Measurements from ENCODE around the gene LMF1. TPM values are rescaled to one million over a fixed set of nuclear protein-coding genes. Genes with fewer than 3 reads are reported as not detected.

Gene LMF1
- polyA plus RNA-seq, 1 donor from 2014 or later = 16.2 TPM

- Histone ChIP-seq H3K9ac (ENCODE audit: low read length) (no peak overlapping the region), H3K27me3 (ENCODE audit: insufficient read depth, low read depth, low read length) (no peaks in the 10 kb centered on the region), H3K4me2 (ENCODE audit: low read length) (no peak overlapping the region), H3F3A (ENCODE audit: insufficient read depth, low read length, poor library complexity, severe bottlenecking) (no peaks in the 10 kb centered on the region), H2AFZ (ENCODE audit: low read depth, low read length) (no peak overlapping the region), H3K27ac (ENCODE audit: low read length) (no peak overlapping the region), H3K36me3 (ENCODE audit: insufficient read depth, low read length) (no peaks in the 10 kb centered on the region), H3K79me2 (replicated peaks; ENCODE audit: insufficient read depth, low read length) (no peaks in the 10 kb centered on the region), H3K4me3 (ENCODE audit: low read length) (no peak overlapping the region), H3K9me2 (ENCODE audit: insufficient read depth, low read length) (no peaks in the 10 kb centered on the region), H3K9me3 (ENCODE audit: low read length) (no peaks in the 10 kb centered on the region), H4K20me1 (ENCODE audit: insufficient read depth) (no peaks in the 10 kb centered on the region)
- no peak for TF ChIP-seq MXI1 (conservative IDR thresholded peaks at IDR 0.05; ENCODE audit: poor library complexity, severe bottlenecking)
- no peak for TF ChIP-seq EP300 (conservative IDR thresholded peaks at IDR 0.05; ENCODE audit: poor library complexity, severe bottlenecking)
- no peak for TF ChIP-seq POLR2AphosphoS5 (IDR thresholded peaks at IDR 0.05)
- TF ChIP-seq TAF1 (IDR thresholded peaks at IDR 0.05; ENCODE audit: low read depth) = no peak
- no peak for TF ChIP-seq SMC3 (conservative IDR thresholded peaks at IDR 0.05; ENCODE audit: poor library complexity)
- no peak for TF ChIP-seq CTCF (IDR thresholded peaks at IDR 0.05; ENCODE audit: poor library complexity, severe bottlenecking)
- TF ChIP-seq RAD21 (conservative IDR thresholded peaks at IDR 0.05) = no peak
- TF ChIP-seq EZH2 (IDR thresholded peaks at IDR 0.05; ENCODE audit: borderline replicate concordance, insufficient read depth, low read length, poor library complexity, severe bottlenecking) = no peak
- TF ChIP-seq REST (IDR thresholded peaks at IDR 0.05; ENCODE audit: borderline replicate concordance) = no peak
These were observed 129.2 kb downstream of the LMF1 start for GRCh38 chr16:841455-842060.

GRCh38 chr16:840561-841454 is 130.0 kb downstream of the LMF1 start:
- Histone ChIP-seq H3K9ac (ENCODE audit: low read length) (no peak overlapping the region), H3K79me2 (replicated peaks; ENCODE audit: insufficient read depth, low read length) (no peaks in the 10 kb centered on the region), H3K9me2 (ENCODE audit: insufficient read depth, low read length) (no peaks in the 10 kb centered on the region), H3K27ac (ENCODE audit: low read length) (no peak overlapping the region), H3K36me3 (ENCODE audit: insufficient read depth, low read length) (no peaks in the 10 kb centered on the region), H3F3A (ENCODE audit: insufficient read depth, low read length, poor library complexity, severe bottlenecking) (no peaks in the 10 kb centered on the region), H3K9me3 (ENCODE audit: low read length) (peaks cover 6% of the 10 kb centered on the region), H3K4me2 (ENCODE audit: low read length) (no peak overlapping the region), H4K20me1 (ENCODE audit: insufficient read depth) (no peaks in the 10 kb centered on the region), H2AFZ (ENCODE audit: low read depth, low read length) (no peak overlapping the region), H3K4me3 (ENCODE audit: low read length) (no peak overlapping the region), H3K27me3 (ENCODE audit: insufficient read depth, low read depth, low read length) (no peaks in the 10 kb centered on the region)
- no peak for TF ChIP-seq POLR2AphosphoS5 (IDR thresholded peaks at IDR 0.05)
- TF ChIP-seq SMC3 (conservative IDR thresholded peaks at IDR 0.05; ENCODE audit: poor library complexity) = no peak
- no peak for TF ChIP-seq CTCF (IDR thresholded peaks at IDR 0.05; ENCODE audit: poor library complexity, severe bottlenecking)
- no peak for TF ChIP-seq EZH2 (IDR thresholded peaks at IDR 0.05; ENCODE audit: borderline replicate concordance, insufficient read depth, low read length, poor library complexity, severe bottlenecking)
- no peak for TF ChIP-seq EP300 (conservative IDR thresholded peaks at IDR 0.05; ENCODE audit: poor library complexity, severe bottlenecking)
- no peak for TF ChIP-seq TAF1 (IDR thresholded peaks at IDR 0.05; ENCODE audit: low read depth)
- TF ChIP-seq REST (IDR thresholded peaks at IDR 0.05; ENCODE audit: borderline replicate concordance) = no peak
- TF ChIP-seq MXI1 (conservative IDR thresholded peaks at IDR 0.05; ENCODE audit: poor library complexity, severe bottlenecking) = no peak
- no peak for TF ChIP-seq RAD21 (conservative IDR thresholded peaks at IDR 0.05)

Measured in neural cell (in vitro differentiated cells).